Measurements from ENCODE around the gene CAPZB.
"Not testable (repeated sequence)": the region's sequence is repeated elsewhere in the genome, so short reads cannot be mapped to it uniquely, and the experiment has no call there.

Gene CAPZB

GRCh38 chr1:19497443-19497842, 12.1 kb upstream of the CAPZB start:
- not testable (repeated sequence) for DNase-seq (ENCODE audit: low read depth in 2 of 2)

GRCh38 chr1:19496527-19496874, 11.2 kb upstream of the CAPZB start:
- DNase-seq (ENCODE audit: low read depth in 2 of 2): no peak

- no peak for DNase-seq (ENCODE audit: low read depth in 2 of 2)
Measured at GRCh38 chr1:19495799-19496526, 10.6 kb upstream of the CAPZB start.

- DNase-seq (ENCODE audit: low read depth in 2 of 2): no peak
Measured at GRCh38 chr1:19495000-19495656, 9.8 kb upstream of the CAPZB start.

GRCh38 chr1:19493547-19493946, 8.2 kb upstream of the CAPZB start:
- DNase-seq (ENCODE audit: low read depth in 2 of 2): no peak

GRCh38 chr1:19489996-19490395, 4.7 kb upstream of the CAPZB start:
- no peak for DNase-seq (ENCODE audit: low read depth in 2 of 2)

GRCh38 chr1:19488136-19488535, 2.8 kb upstream of the CAPZB start:
- DNase-seq (ENCODE audit: low read depth in 2 of 2): no peak

- DNase-seq (ENCODE audit: low read depth in 2 of 2): no peak
Measured at GRCh38 chr1:19484798-19485361, 459 bp downstream of the CAPZB start.

GRCh38 chr1:19484338-19484797, 971 bp downstream of the CAPZB start:
- DNase-seq (ENCODE audit: low read depth in 2 of 2): no peak

- DNase-seq (ENCODE audit: low read depth in 2 of 2): no peak
Measured at GRCh38 chr1:19483691-19484090, 1.6 kb downstream of the CAPZB start.

GRCh38 chr1:19483261-19483660, 2.1 kb downstream of the CAPZB start:
- DNase-seq (ENCODE audit: low read depth in 2 of 2): no peak

GRCh38 chr1:19481826-19482398, 3.4 kb downstream of the CAPZB start:
- DNase-seq (ENCODE audit: low read depth in 2 of 2): no peak

- DNase-seq (ENCODE audit: low read depth in 2 of 2): no peak
Measured at GRCh38 chr1:19480282-19480681, 5.1 kb downstream of the CAPZB start.

- DNase-seq (ENCODE audit: low read depth in 2 of 2): no peak
Measured at GRCh38 chr1:19479351-19480120, 5.8 kb downstream of the CAPZB start.

- DNase-seq (ENCODE audit: low read depth in 2 of 2): no peak
Measured at GRCh38 chr1:19478322-19478721, 7.0 kb downstream of the CAPZB start.

GRCh38 chr1:19477284-19478249, 7.8 kb downstream of the CAPZB start:
- no peak for DNase-seq (ENCODE audit: low read depth in 2 of 2)

- no peak for DNase-seq (ENCODE audit: low read depth in 2 of 2)
Measured at GRCh38 chr1:19476450-19477190, 8.7 kb downstream of the CAPZB start.

GRCh38 chr1:19475296-19475695, 10.0 kb downstream of the CAPZB start:
- no peak for DNase-seq (ENCODE audit: low read depth in 2 of 2)

GRCh38 chr1:19472174-19472573, 13.2 kb downstream of the CAPZB start:
- no peak for DNase-seq (ENCODE audit: low read depth in 2 of 2)

GRCh38 chr1:19469004-19469403, 16.3 kb downstream of the CAPZB start:
- no peak for DNase-seq (ENCODE audit: low read depth in 2 of 2)

All from fibroblast of skin of left biceps (primary cell).